Ishikawa (cell line): ENCODE results near the gene ATL1.

Experiments used
- CEBPB ChIP-seq: IDR thresholded peaks from 2 replicates; pipeline ENCODE4 v1.6.1; 2012
- CREB1 ChIP-seq: IDR thresholded peaks from 2 replicates; pipeline ENCODE4 v1.6.1; 2012; ENCODE audit warnings: low read depth
- EGR1 ChIP-seq: IDR thresholded peaks from 2 replicates; pipeline ENCODE4 v1.6.1; 2012
- EP300 ChIP-seq: IDR thresholded peaks from 2 replicates; pipeline ENCODE4 v1.6.1; 2012; ENCODE audit warnings: borderline replicate concordance
- FOXM1 ChIP-seq: IDR thresholded peaks from 2 replicates; pipeline ENCODE4 v1.6.1; 2012; ENCODE audit warnings: low read depth, borderline replicate concordance
- NFIC ChIP-seq: IDR thresholded peaks from 2 replicates; pipeline ENCODE4 v1.6.1; 2012
- RAD21 ChIP-seq: IDR thresholded peaks from 2 replicates; pipeline ENCODE4 v1.6.1; 2012; ENCODE audit warnings: low read depth
- TAF1 ChIP-seq: IDR thresholded peaks from 2 replicates; pipeline ENCODE4 v1.6.1; 2012; ENCODE audit warnings: low read depth, mild to moderate bottlenecking
- TCF12 ChIP-seq: IDR thresholded peaks from 2 replicates; pipeline ENCODE4 v1.6.1; 2012; ENCODE audit warnings: low read depth
- TEAD4 ChIP-seq: IDR thresholded peaks from 2 replicates; pipeline ENCODE4 v1.6.1; 2012
- YY1 ChIP-seq: IDR thresholded peaks from 2 replicates; pipeline ENCODE4 v1.6.1; 2012; ENCODE audit warnings: low read depth
- ZBTB7A ChIP-seq: IDR thresholded peaks from 2 replicates; pipeline ENCODE4 v1.6.1; 2012; ENCODE audit warnings: low read depth
- TF ChIP-seq, protein P1 (sequence below): IDR thresholded peaks from 2 replicates; pipeline ENCODE4 v1.6.1; 2012
- TF ChIP-seq, protein P2 (sequence below): IDR thresholded peaks from 2 replicates; pipeline ENCODE4 v1.6.1; 2012; ENCODE audit warnings: low read depth, mild to moderate bottlenecking
- TF ChIP-seq, protein P3 (sequence below): IDR thresholded peaks from 2 replicates; pipeline ENCODE4 v1.6.1; 2012

ATL1 gene

DNA sequence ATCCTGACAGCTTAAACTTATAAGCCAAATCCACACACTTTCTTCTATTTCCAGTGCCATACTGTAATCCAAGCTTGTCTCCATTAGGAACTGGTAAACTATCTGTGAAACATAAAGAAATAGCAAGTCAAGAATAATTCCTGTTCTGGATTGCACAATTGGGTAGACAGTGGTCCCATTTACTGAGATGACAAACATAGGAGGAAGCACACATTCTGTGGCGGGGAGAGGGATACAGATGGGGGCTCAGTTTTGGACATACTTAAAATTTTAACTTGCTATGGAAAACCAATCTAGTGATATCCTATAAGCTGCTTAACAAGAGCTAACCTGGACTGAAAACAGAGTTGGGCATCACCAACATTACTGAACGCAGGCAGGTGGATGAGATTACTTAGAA lies 43.9 kb upstream of the ATL1 start:
- TF ChIP-seq CREB1 = no peak
- TF ChIP-seq ZBTB7A = no peak
- TF ChIP-seq, protein P1, sequence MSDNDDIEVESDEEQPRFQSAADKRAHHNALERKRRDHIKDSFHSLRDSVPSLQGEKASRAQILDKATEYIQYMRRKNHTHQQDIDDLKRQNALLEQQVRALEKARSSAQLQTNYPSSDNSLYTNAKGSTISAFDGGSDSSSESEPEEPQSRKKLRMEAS = no peak
- TF ChIP-seq FOXM1 = no peak
- TF ChIP-seq EGR1 = no peak

DNA sequence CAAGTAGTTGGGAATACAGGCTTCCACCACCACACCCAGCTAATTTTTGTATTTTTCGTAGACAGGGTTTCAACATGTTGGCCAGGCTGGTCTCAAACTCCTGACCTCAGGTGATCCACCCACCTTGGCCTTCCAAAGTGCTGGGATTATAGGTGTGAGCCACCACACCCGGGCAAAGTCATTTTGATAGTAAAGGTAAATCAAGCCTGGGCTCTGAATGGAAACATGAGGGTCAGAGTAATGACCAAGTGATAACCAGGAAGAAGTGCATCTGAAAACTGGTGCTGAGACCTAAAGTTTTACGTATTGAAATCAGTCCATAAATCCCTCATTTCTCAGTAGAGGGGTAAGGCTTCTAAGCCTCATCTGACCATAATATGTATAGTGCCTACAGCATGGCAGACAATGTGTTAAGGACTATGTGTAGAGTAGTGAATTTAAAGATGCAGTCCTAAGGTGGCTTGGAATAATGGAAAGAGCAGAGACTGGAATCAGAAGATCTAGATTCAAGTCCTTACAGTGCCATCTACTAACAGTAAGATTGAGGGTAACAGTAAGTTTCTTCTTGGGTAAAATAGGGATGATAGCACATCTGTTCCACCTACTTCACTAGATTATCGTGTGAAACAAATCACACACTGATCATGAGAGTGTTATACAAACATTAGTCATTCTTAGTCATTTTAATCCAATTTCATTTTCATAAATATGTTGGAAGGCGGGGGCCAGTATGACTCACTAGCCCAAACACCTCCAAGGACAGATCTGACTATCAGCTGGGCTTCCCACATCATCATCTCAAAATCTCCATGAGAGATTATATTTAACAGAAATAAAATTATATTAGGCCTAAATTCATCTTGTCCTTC lies 38.8 kb upstream of the ATL1 start:
- no peak for TF ChIP-seq CREB1
- TF ChIP-seq YY1 = no peak
- no peak for TF ChIP-seq CEBPB
- TF ChIP-seq ZBTB7A = no peak
- no peak for TF ChIP-seq FOXM1
- TF ChIP-seq, protein P2, sequence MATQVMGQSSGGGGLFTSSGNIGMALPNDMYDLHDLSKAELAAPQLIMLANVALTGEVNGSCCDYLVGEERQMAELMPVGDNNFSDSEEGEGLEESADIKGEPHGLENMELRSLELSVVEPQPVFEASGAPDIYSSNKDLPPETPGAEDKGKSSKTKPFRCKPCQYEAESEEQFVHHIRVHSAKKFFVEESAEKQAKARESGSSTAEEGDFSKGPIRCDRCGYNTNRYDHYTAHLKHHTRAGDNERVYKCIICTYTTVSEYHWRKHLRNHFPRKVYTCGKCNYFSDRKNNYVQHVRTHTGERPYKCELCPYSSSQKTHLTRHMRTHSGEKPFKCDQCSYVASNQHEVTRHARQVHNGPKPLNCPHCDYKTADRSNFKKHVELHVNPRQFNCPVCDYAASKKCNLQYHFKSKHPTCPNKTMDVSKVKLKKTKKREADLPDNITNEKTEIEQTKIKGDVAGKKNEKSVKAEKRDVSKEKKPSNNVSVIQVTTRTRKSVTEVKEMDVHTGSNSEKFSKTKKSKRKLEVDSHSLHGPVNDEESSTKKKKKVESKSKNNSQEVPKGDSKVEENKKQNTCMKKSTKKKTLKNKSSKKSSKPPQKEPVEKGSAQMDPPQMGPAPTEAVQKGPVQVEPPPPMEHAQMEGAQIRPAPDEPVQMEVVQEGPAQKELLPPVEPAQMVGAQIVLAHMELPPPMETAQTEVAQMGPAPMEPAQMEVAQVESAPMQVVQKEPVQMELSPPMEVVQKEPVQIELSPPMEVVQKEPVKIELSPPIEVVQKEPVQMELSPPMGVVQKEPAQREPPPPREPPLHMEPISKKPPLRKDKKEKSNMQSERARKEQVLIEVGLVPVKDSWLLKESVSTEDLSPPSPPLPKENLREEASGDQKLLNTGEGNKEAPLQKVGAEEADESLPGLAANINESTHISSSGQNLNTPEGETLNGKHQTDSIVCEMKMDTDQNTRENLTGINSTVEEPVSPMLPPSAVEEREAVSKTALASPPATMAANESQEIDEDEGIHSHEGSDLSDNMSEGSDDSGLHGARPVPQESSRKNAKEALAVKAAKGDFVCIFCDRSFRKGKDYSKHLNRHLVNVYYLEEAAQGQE = no peak
- no peak for TF ChIP-seq TCF12

DNA sequence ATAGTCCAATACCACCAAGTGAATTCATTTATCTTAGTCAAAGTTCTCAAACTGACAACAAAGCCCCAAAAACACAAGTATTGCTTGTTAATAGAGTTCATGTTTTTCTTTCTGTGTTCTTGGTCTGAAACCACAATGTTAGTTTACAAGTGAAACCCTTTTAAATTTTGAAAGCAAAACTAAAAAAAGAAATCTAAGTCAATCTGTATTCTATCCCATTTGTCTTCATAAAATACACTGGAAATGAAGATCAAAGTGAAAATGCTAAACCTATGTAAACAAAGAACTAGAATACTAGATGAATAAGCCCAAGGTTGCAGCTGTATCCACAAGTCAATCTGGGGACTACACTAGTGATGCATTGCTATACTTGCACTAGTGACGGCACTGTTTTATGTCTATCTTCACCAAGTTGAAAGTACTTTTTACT lies 38.0 kb upstream of the ATL1 start:
- TF ChIP-seq, protein P1 = no peak
- TF ChIP-seq CREB1 = no peak
- TF ChIP-seq NFIC = no peak

DNA sequence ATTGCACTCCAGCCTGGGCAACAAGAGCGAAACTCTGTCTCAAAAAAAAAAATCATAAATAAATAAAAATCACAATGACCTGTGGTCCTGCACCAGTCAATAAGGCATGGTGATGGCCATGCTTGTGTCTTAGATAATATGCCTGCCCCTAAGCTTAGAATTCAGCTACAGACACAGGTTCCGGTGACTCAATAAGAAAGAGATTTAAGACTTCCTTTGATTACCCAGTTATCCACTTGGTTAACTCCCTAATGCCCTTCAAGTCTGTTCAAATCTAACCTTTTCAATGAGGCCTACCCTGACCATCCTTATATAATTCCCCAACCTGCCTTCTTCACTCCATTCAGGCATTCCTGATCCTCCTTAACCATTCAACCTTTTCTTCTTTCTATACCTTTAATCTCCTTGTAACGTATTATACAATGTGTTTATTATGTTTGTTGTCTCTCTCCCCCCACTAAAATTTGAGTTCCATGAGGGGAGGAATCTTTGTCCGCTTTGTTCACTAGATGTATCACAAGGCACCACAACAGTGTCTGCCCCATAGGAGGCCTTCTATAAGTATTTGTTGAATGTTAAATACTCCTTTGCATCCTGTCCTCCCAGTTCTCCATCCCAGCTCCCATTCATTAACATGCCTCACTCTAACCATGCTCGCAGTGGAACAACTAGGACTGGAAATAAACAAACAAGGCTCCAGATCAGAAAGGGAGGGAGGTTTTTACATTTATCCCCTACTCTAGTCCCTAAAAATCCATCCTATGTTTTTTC lies 36.5 kb upstream of the ATL1 start:
- TF ChIP-seq, protein P3, sequence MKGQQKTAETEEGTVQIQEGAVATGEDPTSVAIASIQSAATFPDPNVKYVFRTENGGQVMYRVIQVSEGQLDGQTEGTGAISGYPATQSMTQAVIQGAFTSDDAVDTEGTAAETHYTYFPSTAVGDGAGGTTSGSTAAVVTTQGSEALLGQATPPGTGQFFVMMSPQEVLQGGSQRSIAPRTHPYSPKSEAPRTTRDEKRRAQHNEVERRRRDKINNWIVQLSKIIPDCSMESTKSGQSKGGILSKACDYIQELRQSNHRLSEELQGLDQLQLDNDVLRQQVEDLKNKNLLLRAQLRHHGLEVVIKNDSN = no peak
- TF ChIP-seq CREB1 (no peak), EGR1 (no peak), TEAD4 (no peak), YY1 (no peak), NFIC (no peak), TCF12 (no peak), TAF1 (no peak), RAD21 (no peak), ZBTB7A (no peak), CEBPB (no peak)
- TF ChIP-seq, protein P1 = no peak
- TF ChIP-seq, protein P2 = no peak

DNA sequence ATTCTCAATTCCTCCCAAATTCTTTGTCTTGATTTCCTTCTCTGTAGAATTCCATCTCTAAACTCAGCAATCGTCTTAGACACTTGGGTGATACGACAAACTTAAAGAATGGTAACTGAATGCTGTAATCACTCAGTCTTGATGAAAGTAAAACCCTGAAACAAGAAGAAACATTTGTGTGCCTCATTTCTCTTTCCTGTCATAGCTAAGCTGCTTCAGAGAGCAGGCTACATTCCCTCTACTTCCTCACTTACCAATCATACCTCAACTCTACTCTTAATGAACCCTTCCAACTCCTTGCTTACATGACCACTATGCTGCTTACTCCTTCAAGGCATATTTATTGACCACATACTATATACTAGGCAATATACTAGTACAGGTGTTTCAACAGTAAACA lies 35.9 kb upstream of the ATL1 start:
- TF ChIP-seq TCF12 (no peak), RAD21 (no peak), FOXM1 (no peak), TAF1 (no peak), CEBPB (no peak), EGR1 (no peak), EP300 (no peak)
- TF ChIP-seq, protein P2 = no peak
